ENCODE measurements around the gene TEAD4. TPM values are rescaled to one million over a fixed set of nuclear protein-coding genes. Genes with fewer than 3 reads are reported as not detected.

TEAD4 gene
- total RNA-seq, 1 donor: 15.2 TPM

DNA sequence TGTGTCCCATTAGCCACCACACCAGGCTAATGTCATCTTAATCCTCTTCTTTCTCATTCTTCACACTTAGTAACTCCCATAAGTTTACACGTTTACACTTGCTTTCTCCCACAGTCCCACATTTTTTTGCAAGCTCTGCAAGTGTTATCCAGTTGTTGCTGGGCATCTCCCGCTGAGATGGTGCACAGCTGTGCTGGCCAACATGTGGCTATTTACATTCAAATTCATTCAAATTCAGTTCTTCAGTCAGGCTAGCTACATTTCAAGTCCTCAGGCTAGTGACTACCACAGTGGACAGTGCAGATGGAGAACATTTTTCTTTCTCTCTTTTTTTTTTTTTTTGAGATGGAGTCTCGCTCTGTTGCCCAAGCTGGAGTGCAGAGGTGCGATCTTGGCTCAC lies 9.8 kb upstream of the TEAD4 start:
- Histone ChIP-seq H3K27me3 (ENCODE audit: insufficient read depth, low read length) (no peaks in the 10 kb centered on the region), H3K4me1 (ENCODE audit: insufficient read depth, low read length) (no peaks in the 10 kb centered on the region), H3K4me3 (ENCODE audit: insufficient read depth, low read length) (no peak overlapping the region), H3K4me2 (ENCODE audit: insufficient read depth, low read length) (no peak overlapping the region), H3K79me2 (ENCODE audit: insufficient read depth, low read length) (no peaks in the 10 kb centered on the region), H2AFZ (ENCODE audit: low read length) (no peak overlapping the region), H4K20me1 (ENCODE audit: insufficient read depth, low read length) (no peaks in the 10 kb centered on the region), H3K36me3 (ENCODE audit: insufficient read depth, low read length) (no peaks in the 10 kb centered on the region), H3K9me3 (ENCODE audit: low read depth, low read length) (no peaks in the 10 kb centered on the region), H3K27ac (ENCODE audit: low read depth, low read length) (no peak overlapping the region)
- no peak for DNase-seq (ENCODE audit: insufficient read length, low spot score, missing footprints)
- TF ChIP-seq, protein P1, sequence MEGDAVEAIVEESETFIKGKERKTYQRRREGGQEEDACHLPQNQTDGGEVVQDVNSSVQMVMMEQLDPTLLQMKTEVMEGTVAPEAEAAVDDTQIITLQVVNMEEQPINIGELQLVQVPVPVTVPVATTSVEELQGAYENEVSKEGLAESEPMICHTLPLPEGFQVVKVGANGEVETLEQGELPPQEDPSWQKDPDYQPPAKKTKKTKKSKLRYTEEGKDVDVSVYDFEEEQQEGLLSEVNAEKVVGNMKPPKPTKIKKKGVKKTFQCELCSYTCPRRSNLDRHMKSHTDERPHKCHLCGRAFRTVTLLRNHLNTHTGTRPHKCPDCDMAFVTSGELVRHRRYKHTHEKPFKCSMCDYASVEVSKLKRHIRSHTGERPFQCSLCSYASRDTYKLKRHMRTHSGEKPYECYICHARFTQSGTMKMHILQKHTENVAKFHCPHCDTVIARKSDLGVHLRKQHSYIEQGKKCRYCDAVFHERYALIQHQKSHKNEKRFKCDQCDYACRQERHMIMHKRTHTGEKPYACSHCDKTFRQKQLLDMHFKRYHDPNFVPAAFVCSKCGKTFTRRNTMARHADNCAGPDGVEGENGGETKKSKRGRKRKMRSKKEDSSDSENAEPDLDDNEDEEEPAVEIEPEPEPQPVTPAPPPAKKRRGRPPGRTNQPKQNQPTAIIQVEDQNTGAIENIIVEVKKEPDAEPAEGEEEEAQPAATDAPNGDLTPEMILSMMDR (IDR thresholded peaks at IDR 0.05; ENCODE audit: extremely low read depth, low read depth, low read length): no peak

DNA sequence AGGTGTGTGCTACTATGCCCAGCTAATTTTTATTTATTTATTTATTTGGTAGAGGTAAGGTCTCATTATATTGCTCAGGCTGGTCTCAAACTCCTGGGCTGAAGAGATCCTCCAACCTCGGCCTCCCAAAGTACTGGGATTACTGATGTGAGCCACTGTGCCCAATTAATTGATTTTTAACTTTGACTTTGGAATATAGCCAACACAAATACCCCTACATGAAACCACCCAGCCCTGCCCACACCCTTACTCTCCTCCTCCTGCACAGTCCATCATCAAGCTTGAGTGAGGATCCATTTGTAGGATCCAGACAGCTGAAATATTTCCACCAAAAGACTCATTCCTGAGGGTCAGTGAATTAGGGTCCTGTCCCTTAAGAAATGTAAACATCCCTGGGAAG lies 3.3 kb upstream of the TEAD4 start:
- Histone ChIP-seq H3K36me3 (ENCODE audit: insufficient read depth, low read length) (no peaks in the 10 kb centered on the region), H3K9me3 (ENCODE audit: low read depth, low read length) (no peaks in the 10 kb centered on the region), H3K27ac (ENCODE audit: low read depth, low read length) (no peak overlapping the region), H3K79me2 (ENCODE audit: insufficient read depth, low read length) (peaks cover 2% of the 10 kb centered on the region), H3K4me3 (ENCODE audit: insufficient read depth, low read length) (no peak overlapping the region), H2AFZ (ENCODE audit: low read length) (no peak overlapping the region), H3K4me1 (ENCODE audit: insufficient read depth, low read length) (peaks cover 19% of the 10 kb centered on the region), H3K27me3 (ENCODE audit: insufficient read depth, low read length) (no peaks in the 10 kb centered on the region), H4K20me1 (ENCODE audit: insufficient read depth, low read length) (peaks cover 7% of the 10 kb centered on the region), H3K4me2 (ENCODE audit: insufficient read depth, low read length) (no peak overlapping the region)
- DNase-seq (ENCODE audit: insufficient read length, low spot score, missing footprints): peak; percentile 8
- TF ChIP-seq, protein P1 (IDR thresholded peaks at IDR 0.05; ENCODE audit: extremely low read depth, low read depth, low read length): no peak

DNA sequence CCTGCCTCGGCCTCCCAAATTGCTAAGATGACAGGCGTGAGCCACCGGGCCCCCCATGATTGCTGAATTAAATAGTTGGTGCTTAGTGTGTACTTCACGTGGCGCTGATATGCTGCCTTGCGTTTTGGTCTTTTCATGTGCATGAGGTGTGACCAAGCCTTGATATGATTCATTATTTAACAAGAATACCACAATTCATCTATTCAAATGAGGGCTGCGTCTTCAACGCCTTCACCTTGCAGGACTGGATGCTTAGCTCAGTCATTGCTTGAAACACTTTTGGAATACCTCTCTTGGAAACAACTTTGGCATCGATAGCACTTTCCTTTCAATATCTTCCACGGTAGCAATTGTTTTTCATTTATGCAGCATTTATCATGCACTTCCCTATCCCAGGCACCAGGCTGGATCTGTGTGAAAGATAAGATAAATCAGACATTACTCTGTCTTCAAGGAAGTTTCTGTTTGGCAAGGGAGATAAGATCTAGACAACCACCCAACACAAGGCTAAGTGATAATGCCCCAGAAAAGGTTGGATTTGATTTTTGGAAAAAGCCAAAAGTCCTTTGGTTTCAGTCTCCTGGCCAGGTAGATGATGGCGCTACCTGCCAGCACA lies 1.3 kb upstream of the TEAD4 start:
- H3K27me3 ChIP-seq (ENCODE audit: insufficient read depth, low read length): no peaks in the 10 kb centered on the region
- peak overlapping the region; percentile 63 for H3K27ac ChIP-seq (ENCODE audit: low read depth, low read length)
- peak; percentile 80 for DNase-seq (ENCODE audit: insufficient read length, low spot score, missing footprints)
- H4K20me1 ChIP-seq (ENCODE audit: insufficient read depth, low read length): peaks cover 20% of the 10 kb centered on the region
- peaks cover 28% of the 10 kb centered on the region for H3K4me1 ChIP-seq (ENCODE audit: insufficient read depth, low read length)
- peak overlapping the region; percentile 75 for H3K4me3 ChIP-seq (ENCODE audit: insufficient read depth, low read length)
- TF ChIP-seq, protein P1 (IDR thresholded peaks at IDR 0.05; ENCODE audit: extremely low read depth, low read depth, low read length): peak; percentile 5
- H2AFZ ChIP-seq (ENCODE audit: low read length): peak overlapping the region; percentile 78
- peak overlapping the region; percentile 87 for H3K4me2 ChIP-seq (ENCODE audit: insufficient read depth, low read length)
- no peaks in the 10 kb centered on the region for H3K36me3 ChIP-seq (ENCODE audit: insufficient read depth, low read length)
- peaks cover 18% of the 10 kb centered on the region for H3K79me2 ChIP-seq (ENCODE audit: insufficient read depth, low read length)
- no peaks in the 10 kb centered on the region for H3K9me3 ChIP-seq (ENCODE audit: low read depth, low read length)

DNA sequence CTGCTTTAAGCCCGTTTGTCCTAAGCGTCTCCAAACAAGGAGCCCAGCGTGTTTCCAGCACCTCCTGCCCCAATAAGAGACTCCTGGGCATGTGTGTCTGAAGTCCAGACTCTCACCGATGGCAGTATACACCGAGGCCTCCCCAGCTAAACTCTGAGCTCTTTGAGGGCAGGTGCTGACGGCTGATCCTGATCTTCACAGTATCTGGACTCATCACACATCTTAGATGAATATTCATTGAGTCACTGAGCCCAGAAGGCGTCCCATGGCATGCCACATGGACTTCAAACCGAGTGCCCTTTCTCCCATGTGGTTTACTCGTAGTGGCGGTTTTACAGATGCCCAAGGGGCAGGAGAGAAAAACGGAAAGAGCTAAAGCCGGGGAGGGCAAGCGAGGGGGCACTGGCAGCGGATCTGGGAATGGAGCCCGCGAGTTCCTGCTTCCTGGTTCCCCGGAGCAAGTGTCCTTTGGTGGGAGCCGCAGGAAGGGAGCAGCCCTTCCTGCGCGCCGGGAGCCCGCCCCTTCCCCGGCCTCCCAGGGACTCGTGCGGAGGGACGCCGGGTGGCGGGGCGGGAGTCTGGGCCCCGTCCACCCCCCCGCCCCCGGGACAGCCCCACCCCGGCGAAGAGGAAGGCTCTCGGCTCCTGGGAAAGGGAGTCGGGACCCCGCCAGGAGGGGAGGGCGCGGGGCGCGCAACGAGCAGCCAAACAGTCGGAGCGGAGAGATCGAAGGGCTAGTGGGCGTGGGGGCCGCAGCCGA lies 585 bp upstream of the TEAD4 start:
- peaks cover 25% of the 10 kb centered on the region for H4K20me1 ChIP-seq (ENCODE audit: insufficient read depth, low read length)
- peaks cover 33% of the 10 kb centered on the region for H3K4me1 ChIP-seq (ENCODE audit: insufficient read depth, low read length)
- H3K4me2 ChIP-seq (ENCODE audit: insufficient read depth, low read length): peak overlapping the region; percentile 87
- H3K79me2 ChIP-seq (ENCODE audit: insufficient read depth, low read length): peaks cover 24% of the 10 kb centered on the region
- no peaks in the 10 kb centered on the region for H3K36me3 ChIP-seq (ENCODE audit: insufficient read depth, low read length)
- H3K27ac ChIP-seq (ENCODE audit: low read depth, low read length): peak overlapping the region; percentile 63
- TF ChIP-seq, protein P1 (IDR thresholded peaks at IDR 0.05; ENCODE audit: extremely low read depth, low read depth, low read length): no peak
- no peaks in the 10 kb centered on the region for H3K27me3 ChIP-seq (ENCODE audit: insufficient read depth, low read length)
- H3K4me3 ChIP-seq (ENCODE audit: insufficient read depth, low read length): peak overlapping the region; percentile 75
- H2AFZ ChIP-seq (ENCODE audit: low read length): peak overlapping the region; percentile 78
- no peaks in the 10 kb centered on the region for H3K9me3 ChIP-seq (ENCODE audit: low read depth, low read length)
- DNase-seq (ENCODE audit: insufficient read length, low spot score, missing footprints): peak; percentile 98

All from osteoblast (primary cell).